ENCODE results near the gene TRAM1L1.

Gene TRAM1L1

DNA sequence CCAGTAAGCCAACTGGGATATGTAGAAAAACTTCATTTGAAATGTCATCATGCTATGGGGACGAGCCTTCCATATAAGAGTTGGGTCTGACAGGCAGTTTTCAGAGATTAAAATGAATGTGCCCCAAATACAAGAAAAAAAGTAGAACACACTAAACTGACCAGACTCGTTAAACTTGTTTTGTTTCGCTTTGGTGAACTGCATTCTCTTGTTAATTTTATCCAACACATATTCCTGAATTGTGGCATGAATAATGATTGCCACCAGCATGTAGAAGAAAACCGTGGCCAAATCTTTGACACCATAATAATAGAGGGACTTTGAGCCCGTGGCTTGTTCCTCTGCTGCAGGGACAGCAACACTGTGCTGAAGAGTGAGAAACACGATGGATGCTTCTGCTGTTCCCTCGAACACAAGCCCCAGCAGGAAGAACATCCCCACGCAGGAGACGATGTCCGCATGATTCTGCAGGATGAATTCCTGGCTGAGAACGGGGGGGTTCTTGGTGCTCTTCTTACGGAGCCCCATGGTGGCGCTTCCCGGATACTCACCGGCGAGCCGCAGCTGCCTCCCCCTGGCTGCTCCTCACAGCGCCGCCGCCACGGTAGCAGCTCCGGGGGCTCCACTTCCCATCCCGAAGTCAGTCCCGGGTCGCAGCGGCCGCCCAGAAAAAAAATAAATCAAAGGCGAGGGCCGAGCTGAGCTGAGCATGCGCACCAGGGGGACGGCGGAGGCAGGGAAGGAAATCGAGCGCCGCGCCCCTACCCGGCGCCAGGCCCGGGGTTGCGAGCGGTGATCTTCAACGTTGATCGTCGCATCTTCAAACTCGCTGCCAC, at the start of gene TRAM1L1:
Gene TRAM1L1 (minus strand): TSS at position 711 of the 836 bp plus-strand sequence. CDS start 183 bp downstream, at position 528.
- Histone ChIP-seq H3K27me3 (ENCODE audit: low read depth) (no peaks in the 10 kb centered on the region), H3K4me3 (peak within 1 kb of the TSS; percentile 38), H3K36me3 (replicated peaks) (no peaks in the 10 kb centered on the region), H3K4me1 (peaks cover 5% of the 10 kb centered on the region; the same call in 1 of the 2 replicates), H3K9me3 (no peaks in the 10 kb centered on the region; the same call in 1 of the 2 replicates)
- DNase-seq (ENCODE audit: low spot score in 2 of 2): peak; percentile 74 to 86
- in situ Hi-C loops (cut with MboI; ENCODE audit: low sequenced_read_pairs): no loop called here

- Histone ChIP-seq H3K9me3 (no peaks in the 10 kb centered on the region), H3K4me3 (no peak overlapping the region), H3K4me1 (no peaks in the 10 kb centered on the region), H3K27me3 (ENCODE audit: low read depth) (no peaks in the 10 kb centered on the region), H3K36me3 (replicated peaks) (no peaks in the 10 kb centered on the region)
- in situ Hi-C loops (cut with MboI; ENCODE audit: low sequenced_read_pairs): loop anchor here (25.0 kb wide), 1 partner anchor 903 kb away; the partner anchor contains the start of gene NDST3
- peak; percentile 56 to 79 for DNase-seq (ENCODE audit: low spot score in 2 of 2)
Observed at GRCh38 chr4:117134386-117134785, 49.0 kb upstream of the TRAM1L1 start.

GRCh38 chr4:117096886-117097285, 11.5 kb upstream of the TRAM1L1 start:
- Histone ChIP-seq H3K4me3 (no peak overlapping the region), H3K27me3 (ENCODE audit: low read depth) (no peaks in the 10 kb centered on the region), H3K4me1 (no peaks in the 10 kb centered on the region), H3K9me3 (no peaks in the 10 kb centered on the region), H3K36me3 (replicated peaks) (no peaks in the 10 kb centered on the region)
- in situ Hi-C loops (cut with MboI; ENCODE audit: low sequenced_read_pairs): no loop called here
- DNase-seq (ENCODE audit: low spot score in 2 of 2): no peak

- Histone ChIP-seq H3K9me3 (no peaks in the 10 kb centered on the region), H3K4me3 (no peak overlapping the region), H3K4me1 (no peaks in the 10 kb centered on the region), H3K27me3 (ENCODE audit: low read depth) (no peaks in the 10 kb centered on the region), H3K36me3 (replicated peaks) (no peaks in the 10 kb centered on the region)
- no peak for DNase-seq (ENCODE audit: low spot score in 2 of 2)
- in situ Hi-C loops (cut with MboI; ENCODE audit: low sequenced_read_pairs): no loop called here
Observed at GRCh38 chr4:117096462-117096861, 11.1 kb upstream of the TRAM1L1 start.

- Histone ChIP-seq H3K36me3 (replicated peaks) (no peaks in the 10 kb centered on the region), H3K27me3 (ENCODE audit: low read depth) (no peaks in the 10 kb centered on the region), H3K4me1 (no peaks in the 10 kb centered on the region), H3K4me3 (no peak overlapping the region), H3K9me3 (no peaks in the 10 kb centered on the region)
- in situ Hi-C loops (cut with MboI; ENCODE audit: low sequenced_read_pairs): no loop called here
- DNase-seq (ENCODE audit: low spot score in 2 of 2): no peak
Observed at GRCh38 chr4:117093571-117093970, 8.2 kb upstream of the TRAM1L1 start.

DNA sequence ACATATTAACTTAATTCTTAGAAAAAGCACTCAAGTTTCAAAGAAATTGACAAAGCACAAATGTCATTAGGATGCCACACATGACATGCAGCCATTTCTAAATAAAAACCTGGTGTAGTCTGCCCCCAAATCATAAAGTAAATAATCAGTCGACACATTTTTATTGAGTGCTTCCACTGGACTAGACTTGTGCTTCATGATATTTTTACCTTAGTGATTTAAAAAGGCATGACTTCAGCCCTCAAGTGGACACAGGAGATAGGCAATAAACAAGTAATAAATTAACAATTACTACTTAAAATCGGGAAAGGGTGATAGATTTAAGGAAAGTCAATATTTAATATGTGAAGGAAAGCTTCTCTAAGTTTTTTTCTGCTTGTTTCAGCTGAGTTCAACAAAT, 7.6 kb downstream of the TRAM1L1 start:
- in situ Hi-C loops (cut with MboI; ENCODE audit: low sequenced_read_pairs): no loop called here
- Histone ChIP-seq H3K36me3 (replicated peaks) (no peaks in the 10 kb centered on the region), H3K4me3 (no peak overlapping the region), H3K9me3 (no peaks in the 10 kb centered on the region), H3K4me1 (no peaks in the 10 kb centered on the region), H3K27me3 (ENCODE audit: low read depth) (no peaks in the 10 kb centered on the region)
- DNase-seq (ENCODE audit: low spot score in 2 of 2): no peak

DNA sequence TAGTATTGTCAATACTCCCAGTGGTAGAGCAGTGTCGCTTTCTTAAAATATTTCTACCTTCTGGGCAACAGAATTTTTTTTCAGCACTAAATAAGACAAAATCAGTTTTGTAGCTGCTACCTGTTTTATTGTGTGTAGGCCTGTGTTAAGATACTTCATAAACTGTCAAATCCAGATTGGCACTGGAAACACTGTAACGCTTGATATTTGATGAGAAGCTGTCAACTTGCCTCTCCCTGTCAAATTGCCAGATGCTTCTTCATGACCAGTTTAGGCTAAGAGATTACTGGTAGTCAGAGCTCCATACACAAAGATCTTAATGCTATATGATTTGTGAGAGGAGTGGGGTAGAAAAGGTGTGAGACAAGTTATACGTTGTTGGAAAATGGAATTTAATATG, 17.3 kb downstream of the TRAM1L1 start:
- H3K9me3 ChIP-seq: no peaks in the 10 kb centered on the region
- H3K4me1 ChIP-seq: no peaks in the 10 kb centered on the region
- no peaks in the 10 kb centered on the region for H3K36me3 ChIP-seq (replicated peaks)
- DNase-seq (ENCODE audit: low spot score in 2 of 2): no peak
- no peak overlapping the region for H3K4me3 ChIP-seq
- in situ Hi-C loops (cut with MboI; ENCODE audit: low sequenced_read_pairs): no loop called here
- no peaks in the 10 kb centered on the region for H3K27me3 ChIP-seq (ENCODE audit: low read depth)

GRCh38 chr4:117063961-117064696, 21.2 kb downstream of the TRAM1L1 start:
- no peaks in the 10 kb centered on the region for H3K27me3 ChIP-seq (ENCODE audit: low read depth)
- no peak overlapping the region for H3K4me3 ChIP-seq
- H3K36me3 ChIP-seq (replicated peaks): no peaks in the 10 kb centered on the region
- H3K4me1 ChIP-seq: no peaks in the 10 kb centered on the region
- DNase-seq (ENCODE audit: low spot score in 2 of 2): no peak
- no peaks in the 10 kb centered on the region for H3K9me3 ChIP-seq
- in situ Hi-C loops (cut with MboI; ENCODE audit: low sequenced_read_pairs): no loop called here

- Histone ChIP-seq H3K27me3 (ENCODE audit: low read depth) (no peaks in the 10 kb centered on the region), H3K4me3 (no peak overlapping the region), H3K9me3 (no peaks in the 10 kb centered on the region), H3K4me1 (no peaks in the 10 kb centered on the region), H3K36me3 (replicated peaks) (no peaks in the 10 kb centered on the region)
- DNase-seq (ENCODE audit: low spot score in 2 of 2): no peak
- in situ Hi-C loops (cut with MboI; ENCODE audit: low sequenced_read_pairs): no loop called here
Observed at GRCh38 chr4:117042962-117043361, 42.4 kb downstream of the TRAM1L1 start.

All from HAP-1 (cell line).